ENCODE results near the gene ZNF132.
"Not testable (repeated sequence)": the region's sequence is repeated elsewhere in the genome, so short reads cannot be mapped to it uniquely, and the experiment has no call there.

Gene ZNF132

GRCh38 chr19:58406818-58407657 is 32.9 kb downstream of the ZNF132 start:
- no peak for DNase-seq (ENCODE audit: extremely low read depth, low read depth)
- peak overlapping the region; percentile 91 for H3K4me3 ChIP-seq (replicated peaks; ENCODE audit: low read depth, low read length)
- TF ChIP-seq CTCF (IDR thresholded peaks at IDR 0.05; ENCODE audit: low read depth, low read length, missing control alignments) = peak; percentile 35

GRCh38 chr19:58403920-58404478 is 36.0 kb downstream of the ZNF132 start:
- not testable (repeated sequence) for H3K4me3 ChIP-seq (replicated peaks; ENCODE audit: low read depth, low read length); DNase-seq (ENCODE audit: extremely low read depth, low read depth)

- peak overlapping the region; percentile 69 for H3K4me3 ChIP-seq (replicated peaks; ENCODE audit: low read depth, low read length)
- no peak for TF ChIP-seq CTCF (IDR thresholded peaks at IDR 0.05; ENCODE audit: low read depth, low read length, missing control alignments)
- DNase-seq (ENCODE audit: extremely low read depth, low read depth) = no peak
Measured at GRCh38 chr19:58401840-58402421, 38.0 kb downstream of the ZNF132 start.

GRCh38 chr19:58400916-58401839 is 38.8 kb downstream of the ZNF132 start:
- H3K4me3 ChIP-seq (replicated peaks; ENCODE audit: low read depth, low read length) = peak overlapping the region; percentile 69
- no peak for TF ChIP-seq CTCF (IDR thresholded peaks at IDR 0.05; ENCODE audit: low read depth, low read length, missing control alignments)
- peak; percentile 98 for DNase-seq (ENCODE audit: extremely low read depth, low read depth)

GRCh38 chr19:58400316-58400915 is 39.5 kb downstream of the ZNF132 start:
- no peak for DNase-seq (ENCODE audit: extremely low read depth, low read depth)
- no peak for TF ChIP-seq CTCF (IDR thresholded peaks at IDR 0.05; ENCODE audit: low read depth, low read length, missing control alignments)
- peak overlapping the region; percentile 69 for H3K4me3 ChIP-seq (replicated peaks; ENCODE audit: low read depth, low read length)

- no peak for TF ChIP-seq CTCF (IDR thresholded peaks at IDR 0.05; ENCODE audit: low read depth, low read length, missing control alignments)
- no peak for DNase-seq (ENCODE audit: extremely low read depth, low read depth)
- no peak overlapping the region for H3K4me3 ChIP-seq (replicated peaks; ENCODE audit: low read depth, low read length)
Measured at GRCh38 chr19:58399903-58400302, 40.0 kb downstream of the ZNF132 start.
